ENCODE measurements around the gene COL5A3.

Gene COL5A3

DNA sequence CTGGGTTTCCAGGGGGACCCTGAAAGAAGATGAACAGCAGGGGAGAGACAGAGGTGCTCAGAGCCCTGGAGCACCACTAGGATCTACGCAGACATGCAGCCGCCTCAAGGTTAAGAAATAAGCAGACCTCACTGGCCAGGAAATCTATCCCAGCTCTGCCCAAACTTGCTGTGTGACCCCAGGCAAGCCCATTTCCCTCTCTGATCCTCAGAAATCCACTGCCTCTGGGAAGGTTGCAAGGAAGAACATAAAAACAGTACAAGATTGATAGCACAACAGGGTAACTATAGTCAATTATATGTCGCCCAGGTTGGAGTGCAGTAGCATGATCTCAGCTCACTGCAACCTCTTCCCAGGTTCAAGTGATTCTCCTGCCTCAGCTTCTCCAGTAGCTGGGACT is 20.8 kb downstream of the COL5A3 start:
- Histone ChIP-seq H3K27ac (ENCODE audit: low read depth, low read length) (no peak overlapping the region), H3K4me3 (ENCODE audit: low read length) (no peak overlapping the region), H3K4me1 (ENCODE audit: control insufficient read depth, insufficient read depth, low read length) (peaks cover 3% of the 10 kb centered on the region), H3K36me3 (ENCODE audit: control insufficient read depth, insufficient read depth, low read length) (no peaks in the 10 kb centered on the region), H3K27me3 (ENCODE audit: control insufficient read depth, insufficient read depth, low read length) (no peaks in the 10 kb centered on the region), H3K9ac (ENCODE audit: low read length) (no peak overlapping the region)

- Histone ChIP-seq H3K9ac (ENCODE audit: low read length) (no peak overlapping the region), H3K4me3 (ENCODE audit: low read length) (no peak overlapping the region), H3K27ac (ENCODE audit: low read depth, low read length) (peak overlapping the region; percentile 21), H3K36me3 (ENCODE audit: control insufficient read depth, insufficient read depth, low read length) (no peaks in the 10 kb centered on the region), H3K4me1 (ENCODE audit: control insufficient read depth, insufficient read depth, low read length) (peaks cover 3% of the 10 kb centered on the region), H3K27me3 (ENCODE audit: control insufficient read depth, insufficient read depth, low read length) (no peaks in the 10 kb centered on the region)
Observed at GRCh38 chr19:9986787-9987281, 23.5 kb downstream of the COL5A3 start.

- no peaks in the 10 kb centered on the region for H3K27me3 ChIP-seq (ENCODE audit: control insufficient read depth, insufficient read depth, low read length)
- no peak overlapping the region for H3K4me3 ChIP-seq (ENCODE audit: low read length)
- H3K4me1 ChIP-seq (ENCODE audit: control insufficient read depth, insufficient read depth, low read length), result peaks cover 3% of the 10 kb centered on the region
- no peak overlapping the region for H3K9ac ChIP-seq (ENCODE audit: low read length)
- H3K27ac ChIP-seq (ENCODE audit: low read depth, low read length), result no peak overlapping the region
- H3K36me3 ChIP-seq (ENCODE audit: control insufficient read depth, insufficient read depth, low read length), result peaks cover 3% of the 10 kb centered on the region
Observed at GRCh38 chr19:9981406-9982260, 28.7 kb downstream of the COL5A3 start.

DNA sequence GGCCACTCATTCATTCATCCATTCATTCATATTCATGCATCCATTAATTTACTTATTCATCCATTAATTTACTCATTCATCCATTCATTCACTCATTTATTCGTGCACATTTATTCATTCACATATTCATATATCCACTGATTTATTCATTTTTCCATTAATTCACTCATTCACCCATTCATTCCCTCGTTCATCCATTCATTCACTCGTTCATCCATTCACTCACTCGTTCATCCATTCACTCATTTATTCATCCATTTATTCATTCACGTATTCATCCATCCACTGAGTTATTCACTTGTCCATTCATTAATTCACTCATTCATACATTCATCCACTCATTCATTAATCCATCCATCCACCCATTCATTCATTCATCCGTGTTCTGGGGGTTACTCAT is 38.2 kb downstream of the COL5A3 start:
- no peaks in the 10 kb centered on the region for H3K4me1 ChIP-seq (ENCODE audit: control insufficient read depth, insufficient read depth, low read length)
- H3K27ac ChIP-seq (ENCODE audit: low read depth, low read length), result no peak overlapping the region
- H3K27me3 ChIP-seq (ENCODE audit: control insufficient read depth, insufficient read depth, low read length), result no peaks in the 10 kb centered on the region
- no peak overlapping the region for H3K9ac ChIP-seq (ENCODE audit: low read length)
- no peak overlapping the region for H3K4me3 ChIP-seq (ENCODE audit: low read length)
- no peaks in the 10 kb centered on the region for H3K36me3 ChIP-seq (ENCODE audit: control insufficient read depth, insufficient read depth, low read length)

DNA sequence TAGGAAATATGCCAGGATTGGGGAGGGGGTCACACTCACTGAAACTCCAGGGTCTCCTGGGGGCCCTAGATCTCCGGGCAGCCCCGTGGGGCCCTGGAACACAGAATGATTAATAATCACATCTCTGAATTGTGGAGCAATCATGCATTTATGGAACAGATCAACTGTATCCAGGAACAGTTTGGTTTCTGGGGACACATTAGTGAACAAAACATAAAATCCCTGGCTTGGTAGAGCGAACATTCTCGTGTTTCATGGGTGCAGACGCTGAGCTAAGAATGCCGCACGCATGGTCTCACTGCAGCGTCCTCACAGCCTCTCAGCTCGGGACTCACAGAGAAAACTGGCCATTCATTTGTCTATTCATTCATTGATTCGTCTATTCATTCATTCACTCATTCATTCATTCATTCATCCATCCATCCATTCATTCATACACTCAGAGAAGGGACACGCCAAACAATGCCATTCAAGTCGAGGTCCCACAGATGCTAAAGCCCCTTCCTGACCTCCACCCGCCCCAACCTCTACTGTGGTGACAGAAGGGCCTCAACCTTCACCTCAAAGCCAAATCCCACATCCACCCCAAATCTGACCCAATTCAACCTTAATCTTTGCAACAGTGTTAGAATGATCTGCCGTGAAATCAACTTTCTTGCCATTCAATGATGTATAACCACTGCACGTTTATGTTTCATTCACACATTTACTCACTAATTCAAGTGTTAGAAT is 39.0 kb downstream of the COL5A3 start:
- Histone ChIP-seq H3K27ac (ENCODE audit: low read depth, low read length) (no peak overlapping the region), H3K27me3 (ENCODE audit: control insufficient read depth, insufficient read depth, low read length) (no peaks in the 10 kb centered on the region), H3K9ac (ENCODE audit: low read length) (no peak overlapping the region), H3K4me1 (ENCODE audit: control insufficient read depth, insufficient read depth, low read length) (no peaks in the 10 kb centered on the region), H3K36me3 (ENCODE audit: control insufficient read depth, insufficient read depth, low read length) (no peaks in the 10 kb centered on the region), H3K4me3 (ENCODE audit: low read length) (no peak overlapping the region)

GRCh38 chr19:9970481-9970880 is 39.8 kb downstream of the COL5A3 start:
- no peak overlapping the region for H3K27ac ChIP-seq (ENCODE audit: low read depth, low read length)
- H3K27me3 ChIP-seq (ENCODE audit: control insufficient read depth, insufficient read depth, low read length), result no peaks in the 10 kb centered on the region
- no peak overlapping the region for H3K9ac ChIP-seq (ENCODE audit: low read length)
- H3K36me3 ChIP-seq (ENCODE audit: control insufficient read depth, insufficient read depth, low read length), result no peaks in the 10 kb centered on the region
- no peak overlapping the region for H3K4me3 ChIP-seq (ENCODE audit: low read length)
- H3K4me1 ChIP-seq (ENCODE audit: control insufficient read depth, insufficient read depth, low read length), result no peaks in the 10 kb centered on the region

DNA sequence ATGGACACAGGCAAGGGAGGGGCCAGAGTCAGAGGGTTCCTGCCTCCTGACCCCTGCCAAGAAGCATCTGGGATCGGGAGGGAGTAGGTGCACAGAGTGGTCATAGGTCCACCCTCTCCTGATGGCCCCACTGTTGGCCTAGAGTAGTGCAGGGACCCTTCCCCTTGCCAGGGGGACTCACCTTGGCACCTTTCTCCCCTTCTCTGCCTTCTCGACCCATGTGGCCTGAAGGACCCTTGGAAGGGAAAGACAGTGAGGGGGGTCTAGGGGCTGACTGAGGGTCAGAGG is 40.7 kb downstream of the COL5A3 start:
- Histone ChIP-seq H3K27me3 (ENCODE audit: control insufficient read depth, insufficient read depth, low read length) (no peaks in the 10 kb centered on the region), H3K4me3 (ENCODE audit: low read length) (no peak overlapping the region), H3K4me1 (ENCODE audit: control insufficient read depth, insufficient read depth, low read length) (no peaks in the 10 kb centered on the region), H3K36me3 (ENCODE audit: control insufficient read depth, insufficient read depth, low read length) (no peaks in the 10 kb centered on the region), H3K9ac (ENCODE audit: low read length) (no peak overlapping the region), H3K27ac (ENCODE audit: low read depth, low read length) (no peak overlapping the region)

DNA sequence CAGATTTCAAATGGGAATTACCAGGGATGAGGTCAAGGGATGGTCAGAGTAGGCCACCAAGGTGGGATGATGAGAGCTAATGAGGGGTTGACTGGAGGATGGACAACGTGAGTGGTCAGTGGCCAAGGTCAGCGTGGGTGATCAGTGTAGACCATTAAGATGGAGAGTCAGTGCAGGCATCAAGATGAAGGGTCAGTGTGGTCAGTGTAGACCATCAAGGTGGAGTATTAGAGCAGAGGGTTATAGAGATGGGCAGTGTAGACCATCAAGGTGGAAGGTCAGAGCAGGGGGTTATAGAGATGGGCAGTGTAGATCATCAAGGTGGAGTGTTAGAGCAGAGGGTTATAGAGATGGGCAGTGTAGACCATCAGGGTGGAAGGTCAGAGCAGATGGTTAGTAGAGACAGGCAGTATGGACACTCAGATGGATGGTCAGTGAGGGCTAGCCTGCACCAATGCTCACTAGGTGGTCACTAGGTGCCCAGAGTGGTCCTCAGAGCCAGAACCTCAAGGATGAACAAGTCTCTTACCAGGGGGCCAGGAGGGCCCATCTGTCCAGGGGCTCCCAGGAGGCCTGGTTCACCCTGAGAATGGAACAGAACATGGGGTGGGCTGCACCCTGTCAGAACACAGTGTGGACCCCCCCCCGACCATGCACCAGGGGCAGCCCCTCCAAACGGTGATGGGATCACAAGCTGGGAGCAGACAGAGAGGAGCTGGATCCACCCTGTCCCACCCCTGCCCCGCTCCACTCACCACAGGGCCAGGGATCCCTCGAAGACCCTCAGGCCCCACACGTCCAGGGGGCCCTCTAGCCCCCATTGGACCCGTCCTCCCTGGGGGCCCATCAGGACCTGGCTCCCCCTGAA is 41.2 kb downstream of the COL5A3 start:
- Histone ChIP-seq H3K4me3 (ENCODE audit: low read length) (no peak overlapping the region), H3K27ac (ENCODE audit: low read depth, low read length) (no peak overlapping the region), H3K27me3 (ENCODE audit: control insufficient read depth, insufficient read depth, low read length) (no peaks in the 10 kb centered on the region), H3K4me1 (ENCODE audit: control insufficient read depth, insufficient read depth, low read length) (no peaks in the 10 kb centered on the region), H3K9ac (ENCODE audit: low read length) (no peak overlapping the region), H3K36me3 (ENCODE audit: control insufficient read depth, insufficient read depth, low read length) (no peaks in the 10 kb centered on the region)

- H3K9ac ChIP-seq (ENCODE audit: low read length), result no peak overlapping the region
- no peak overlapping the region for H3K4me3 ChIP-seq (ENCODE audit: low read length)
- H3K27ac ChIP-seq (ENCODE audit: low read depth, low read length), result no peak overlapping the region
- no peaks in the 10 kb centered on the region for H3K36me3 ChIP-seq (ENCODE audit: control insufficient read depth, insufficient read depth, low read length)
- no peaks in the 10 kb centered on the region for H3K27me3 ChIP-seq (ENCODE audit: control insufficient read depth, insufficient read depth, low read length)
- no peaks in the 10 kb centered on the region for H3K4me1 ChIP-seq (ENCODE audit: control insufficient read depth, insufficient read depth, low read length)
Observed at GRCh38 chr19:9967326-9967725, 43.0 kb downstream of the COL5A3 start.

- no peak overlapping the region for H3K4me3 ChIP-seq (ENCODE audit: low read length)
- no peak overlapping the region for H3K9ac ChIP-seq (ENCODE audit: low read length)
- no peak overlapping the region for H3K27ac ChIP-seq (ENCODE audit: low read depth, low read length)
- H3K36me3 ChIP-seq (ENCODE audit: control insufficient read depth, insufficient read depth, low read length), result no peaks in the 10 kb centered on the region
- no peaks in the 10 kb centered on the region for H3K4me1 ChIP-seq (ENCODE audit: control insufficient read depth, insufficient read depth, low read length)
- no peaks in the 10 kb centered on the region for H3K27me3 ChIP-seq (ENCODE audit: control insufficient read depth, insufficient read depth, low read length)
Observed at GRCh38 chr19:9966448-9966847, 43.9 kb downstream of the COL5A3 start.

GRCh38 chr19:9966024-9966423 is 44.3 kb downstream of the COL5A3 start:
- Histone ChIP-seq H3K36me3 (ENCODE audit: control insufficient read depth, insufficient read depth, low read length) (no peaks in the 10 kb centered on the region), H3K27ac (ENCODE audit: low read depth, low read length) (no peak overlapping the region), H3K4me1 (ENCODE audit: control insufficient read depth, insufficient read depth, low read length) (no peaks in the 10 kb centered on the region), H3K9ac (ENCODE audit: low read length) (no peak overlapping the region), H3K4me3 (ENCODE audit: low read length) (no peak overlapping the region), H3K27me3 (ENCODE audit: control insufficient read depth, insufficient read depth, low read length) (no peaks in the 10 kb centered on the region)

DNA sequence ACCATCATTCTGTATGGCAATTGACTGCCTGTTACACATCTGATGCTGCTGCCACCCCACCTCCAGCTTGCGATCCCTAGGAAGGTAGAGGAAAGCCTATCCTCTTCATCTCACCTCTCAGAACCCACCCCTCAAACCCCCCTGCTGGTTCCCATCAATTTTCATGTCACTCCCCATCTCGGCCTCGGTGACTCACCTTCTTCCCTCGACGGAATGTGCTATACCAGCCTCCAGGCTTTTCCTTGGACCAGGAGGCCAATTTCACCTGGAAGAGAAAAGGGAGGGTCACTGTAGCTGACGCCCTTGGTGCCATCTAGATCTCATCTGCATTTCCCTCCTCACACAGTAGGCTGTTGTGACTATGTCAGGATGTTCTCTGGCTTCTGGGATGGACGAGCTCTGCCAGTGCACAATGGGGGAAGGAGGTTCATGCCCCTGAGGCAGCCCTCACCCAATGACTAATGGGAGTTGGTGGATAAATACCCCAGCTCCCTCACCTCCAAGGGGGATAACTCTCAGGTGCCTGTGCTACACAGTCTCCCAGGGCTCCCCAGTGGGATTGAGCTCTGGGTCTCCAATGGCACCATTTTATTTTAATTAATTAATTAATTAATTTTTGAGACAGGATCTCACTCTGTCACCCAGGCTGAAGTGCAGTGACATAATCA is 47.5 kb downstream of the COL5A3 start:
- H3K36me3 ChIP-seq (ENCODE audit: control insufficient read depth, insufficient read depth, low read length), result peaks cover 2% of the 10 kb centered on the region
- no peak overlapping the region for H3K9ac ChIP-seq (ENCODE audit: low read length)
- H3K27ac ChIP-seq (ENCODE audit: low read depth, low read length), result no peak overlapping the region
- H3K4me3 ChIP-seq (ENCODE audit: low read length), result no peak overlapping the region
- H3K27me3 ChIP-seq (ENCODE audit: control insufficient read depth, insufficient read depth, low read length), result no peaks in the 10 kb centered on the region
- no peaks in the 10 kb centered on the region for H3K4me1 ChIP-seq (ENCODE audit: control insufficient read depth, insufficient read depth, low read length)

Measured in rectal smooth muscle tissue (tissue), 1 donor.